Cardiac muscle cell (in vitro differentiated cells and primary cell): ENCODE data around the gene PLA2G2F. TPM values are rescaled to one million over a fixed set of nuclear protein-coding genes. Genes with fewer than 3 reads are reported as not detected.

ENCODE experiments used
- DNase-seq, 2 donors: peaks; one replicate each; pipeline versions ENCODE4 v3.0.0 to v3.0.0-alpha.2; 2010 to 2017; ENCODE audit warnings: low read depth in 1 of 2, low spot score in 1 of 2
- H3K27ac ChIP-seq: fragments of 200-600 bp; sonication (generic); 2 replicates; pipeline ENCODE4 v1.5.1; 2016
- H3K27me3 ChIP-seq: fragments of 200-600 bp; sonication (generic); 2 replicates; pipeline ENCODE4 v1.6.0; 2016; ENCODE audit warnings: control low read depth
- H3K36me3 ChIP-seq: fragments of 200-600 bp; sonication (generic); 2 replicates; pipeline ENCODE4 v1.5.1; 2016; ENCODE audit warnings: control low read depth
- H3K4me1 ChIP-seq: fragments of 200-600 bp; sonication (generic); 2 replicates; pipeline ENCODE4 v1.8.1; 2017; ENCODE audit warnings: low read depth, mild to moderate bottlenecking, mixed run types
- H3K4me3 ChIP-seq: fragments of 200-600 bp; sonication (generic); 2 replicates; pipeline ENCODE4 v1.5.1; 2016; ENCODE audit warnings: mild to moderate bottlenecking
- H3K9me3 ChIP-seq: fragments of 200-600 bp; sonication (generic); 2 replicates; pipeline ENCODE4 v1.5.1; 2017; ENCODE audit warnings: low read depth, mild to moderate bottlenecking, control low read depth
- CTCF ChIP-seq: IDR thresholded peaks from 2 replicates; pipeline ENCODE4 v1.5.1; 2012; ENCODE audit warnings: low read depth, mild to moderate bottlenecking, low read length
- polyA plus RNA-seq: library from polyadenylated mRNA; unstranded; fragments of >200 nt; fragmentation: Nextera tagmentation; extraction: Ambion mirVana; gene quantifications from 2 replicates; pipeline ENCODE4 v1.2.1, GENCODE V29; 2016
- total RNA-seq: library from RNA; depleted of rRNA; stranded (reverse); fragments of >200 nt; gene quantifications from 2 replicates; pipeline ENCODE4 v1.2.3, GENCODE V29; 2016

Gene PLA2G2F
- total and polyA plus RNA-seq, 2 experiments from 2014 or later, result not detected

DNA sequence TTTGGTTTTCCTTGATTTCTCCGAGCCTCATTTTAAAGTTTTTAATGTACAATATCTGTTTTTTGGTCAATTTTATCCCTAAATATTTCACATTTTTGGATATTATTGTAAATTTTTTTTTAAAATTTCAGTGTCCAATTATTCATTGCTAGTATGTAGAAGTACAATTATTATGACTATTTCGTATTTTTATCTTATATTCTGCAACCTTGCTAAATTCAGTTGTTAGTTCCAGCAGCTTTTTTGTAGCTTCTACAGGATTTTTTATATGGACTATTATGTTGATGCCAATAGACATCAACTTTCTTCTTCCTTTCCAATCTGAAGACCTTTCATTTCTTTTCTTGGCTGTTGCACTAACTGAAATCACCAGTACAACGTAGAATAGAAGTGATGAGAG is 4.1 kb upstream of the PLA2G2F start:
- Histone ChIP-seq H3K4me1 (no peaks in the 10 kb centered on the region), H3K9me3 (no peaks in the 10 kb centered on the region), H3K27ac (no peak overlapping the region), H3K27me3 (no peaks in the 10 kb centered on the region), H3K4me3 (no peak overlapping the region), H3K36me3 (no peaks in the 10 kb centered on the region)
- TF ChIP-seq CTCF, result no peak
- DNase-seq, result no peak

- no peaks in the 10 kb centered on the region for H3K9me3 ChIP-seq
- H3K36me3 ChIP-seq, result no peaks in the 10 kb centered on the region
- H3K27ac ChIP-seq, result no peak overlapping the region
- TF ChIP-seq CTCF, result no peak
- H3K4me3 ChIP-seq, result no peak overlapping the region
- DNase-seq, result no peak
- no peaks in the 10 kb centered on the region for H3K4me1 ChIP-seq
- no peaks in the 10 kb centered on the region for H3K27me3 ChIP-seq
These were observed 2.9 kb upstream of the PLA2G2F start for GRCh38 chr1:20136249-20136648.

DNA sequence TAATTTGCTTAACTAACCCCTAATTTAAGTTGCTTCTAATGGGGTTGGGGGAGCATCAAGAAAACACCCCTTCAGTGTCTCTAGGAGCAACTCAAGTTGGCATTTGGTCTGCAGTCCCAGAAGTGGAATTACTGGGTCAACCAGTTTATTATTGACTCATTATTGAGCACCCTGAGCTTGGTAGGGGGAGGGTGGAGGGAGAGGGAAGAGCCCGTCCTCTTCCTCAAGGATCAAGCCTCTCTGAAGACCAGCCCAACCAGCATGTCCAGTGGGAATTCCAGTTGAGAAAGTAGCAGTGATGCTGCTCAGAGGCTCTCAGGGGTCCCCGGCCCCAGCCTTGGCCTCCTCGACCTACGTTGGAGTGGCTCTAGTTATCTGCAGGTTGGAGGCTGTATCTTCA is 2.1 kb upstream of the PLA2G2F start:
- no peak overlapping the region for H3K4me3 ChIP-seq
- H3K36me3 ChIP-seq, result no peaks in the 10 kb centered on the region
- no peak for DNase-seq
- no peaks in the 10 kb centered on the region for H3K27me3 ChIP-seq
- H3K9me3 ChIP-seq, result no peaks in the 10 kb centered on the region
- no peak for TF ChIP-seq CTCF
- H3K4me1 ChIP-seq, result no peaks in the 10 kb centered on the region
- H3K27ac ChIP-seq, result no peak overlapping the region

DNA sequence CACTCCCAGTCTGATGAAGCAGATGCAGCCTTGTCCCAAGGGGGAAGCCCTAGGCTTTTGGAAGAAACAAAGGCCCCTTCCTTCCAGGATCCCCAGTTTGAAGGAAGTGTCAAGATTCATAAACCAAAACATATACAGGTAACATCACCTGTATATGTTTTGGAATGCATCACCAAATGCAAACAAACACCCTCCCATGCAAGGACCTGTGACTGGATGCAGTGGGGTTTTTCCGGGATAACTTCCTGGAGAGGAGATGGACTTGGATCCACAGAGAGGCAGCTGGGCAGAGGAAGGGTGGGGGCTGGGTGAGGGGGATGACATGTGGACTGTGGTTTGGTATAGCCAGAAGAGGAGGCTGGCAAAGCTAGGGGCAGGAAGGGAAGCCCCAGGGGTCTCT is 1.5 kb upstream of the PLA2G2F start:
- Histone ChIP-seq H3K27me3 (no peaks in the 10 kb centered on the region), H3K9me3 (no peaks in the 10 kb centered on the region), H3K4me1 (no peaks in the 10 kb centered on the region), H3K36me3 (no peaks in the 10 kb centered on the region), H3K4me3 (no peak overlapping the region), H3K27ac (no peak overlapping the region)
- TF ChIP-seq CTCF, result no peak
- DNase-seq, result no peak

GRCh38 chr1:20138346-20138745 is 777 bp upstream of the PLA2G2F start:
- TF ChIP-seq CTCF, result no peak

More at GRCh38 chr1:20138346-20138745, 777 bp upstream of the PLA2G2F start:
- Histone ChIP-seq H3K4me1 (no peaks in the 10 kb centered on the region), H3K9me3 (no peaks in the 10 kb centered on the region), H3K4me3 (no peak overlapping the region), H3K36me3 (no peaks in the 10 kb centered on the region), H3K27ac (no peak overlapping the region), H3K27me3 (no peaks in the 10 kb centered on the region)
- DNase-seq, result no peak
